Measurements from ENCODE around the gene SDK2. TPM values are rescaled to one million over a fixed set of nuclear protein-coding genes. Genes with fewer than 3 reads are reported as not detected.

The SDK2 gene
- total and polyA plus RNA-seq, 9 of the 15 experiments (the other 6 are each of a cell fraction or from before 2014, with no cell fraction given) = 0.04 TPM; not detected in 8

- TF ChIP-seq JUN (IDR thresholded peaks at IDR 0.05; ENCODE audit: borderline replicate concordance, low read depth, low read length) (peak; percentile 50; the same call in 1 of the 2 replicates), JUN (CRISPR knock-in tag; IDR thresholded peaks at IDR 0.05; ENCODE audit: borderline replicate concordance) (no peak), ZBTB2 (IDR thresholded peaks at IDR 0.05) (peak; percentile 67; the same call in 1 of the 2 replicates), ELF4 (CRISPR knock-in tag; IDR thresholded peaks at IDR 0.05) (0 out of 2 replicates have a peak, but pooled peaks have one; percentile 22), BHLHE40 (IDR thresholded peaks at IDR 0.05; ENCODE audit: low read length) (peak; percentile 42; the same call in 1 of the 2 replicates), MEIS2 (IDR thresholded peaks at IDR 0.05; ENCODE audit: partially characterized antibody) (peak; percentile 4), TFE3 (CRISPR knock-in tag; IDR thresholded peaks at IDR 0.05) (no peak), ZNF354B (CRISPR knock-in tag; IDR thresholded peaks at IDR 0.05) (no peak), SMAD1 (IDR thresholded peaks at IDR 0.05; ENCODE audit: low read depth, low read length, partially characterized antibody) (peak; percentile 68), THRB (CRISPR knock-in tag; conservative IDR thresholded peaks at IDR 0.05) (no peak), HDAC2 (IDR thresholded peaks at IDR 0.05) (peak; percentile 61; the same call in 1 of the 2 replicates), ZNF408 (CRISPR knock-in tag; IDR thresholded peaks at IDR 0.05; ENCODE audit: low read depth) (no peak), HDAC1 (IDR thresholded peaks at IDR 0.05) (peak in 1 of 2 experiments; percentile 70; a peak in 1 of 4 replicates)
Observed at GRCh38 chr17:73308017-73308823, 336.0 kb downstream of the SDK2 start (continued).

All from K562 (cell line).